Testis (tissue), 3 donors: ENCODE data around the gene MACROD2. TPM values are rescaled to one million over a fixed set of nuclear protein-coding genes. Genes with fewer than 3 reads are reported as not detected.

Experiments used
- DNase-seq: peaks from one replicate; pipeline ENCODE4 v3.0.0-alpha.2; 2019
- H3K27ac ChIP-seq, 2 donors: fragments of 200-600 bp; sonication (generic); one replicate each; pipeline ENCODE4 v1.5.1; 2019
- H3K27me3 ChIP-seq: fragments of 200-600 bp; sonication (generic); one replicate; pipeline ENCODE4 v1.5.1; 2019
- H3K36me3 ChIP-seq: fragments of 200-600 bp; sonication (generic); one replicate; pipeline ENCODE4 v1.5.1; 2017; ENCODE audit warnings: low read depth; ENCODE audit errors: missing control alignments
- H3K4me1 ChIP-seq: fragments of 200-600 bp; sonication (generic); one replicate; pipeline ENCODE4 v1.5.1; 2019
- H3K4me3 ChIP-seq, 2 donors: fragments of 200-600 bp; sonication (generic); one replicate each; pipeline ENCODE4 v1.5.1; 2017 to 2019
- H3K9me3 ChIP-seq: fragments of 200-600 bp; sonication (generic); one replicate; pipeline ENCODE4 v1.5.1; 2017
- CTCF ChIP-seq, 3 experiments: fragments of 450-650 bp in 2 of 3; fragments of 200-600 bp in 1 of 3; sonication (generic) in 1 of 3; IDR thresholded peaks; one replicate each; pipeline ENCODE4 v1.5.1; 2016 to 2019; ENCODE audit warnings: antibody characterized with exemption in 3 of 3, mild to moderate bottlenecking in 2 of 3, moderate library complexity in 1 of 3
- POLR2A ChIP-seq: fragments of 450-650 bp; IDR thresholded peaks from one replicate; pipeline ENCODE4 v1.6.1; 2017; ENCODE audit warnings: antibody characterized with exemption, mild to moderate bottlenecking, moderate library complexity
- WGBS, 2 donors: methylation state at CpG; one replicate each; pipeline ENCODE4 v1.1.5; 2018; 5-methylcytosine and 5-hydroxymethylcytosine counted together
- intact Hi-C: fragments of 100-400 bp; cut with DNase I; formaldehyde crosslinking; loops from one replicate; pipeline ENCODE4 v1.15.1; 2023; ENCODE audit warnings: low total_unique reads
- polyA plus RNA-seq: library from polyadenylated mRNA; stranded (reverse); fragments of 350-450 nt; fragmentation: Illumina TruSeq; extraction: RNeasy Lipid Tissue Mini Kit (QIAGEN cat#74804); gene quantifications from one replicate; pipeline ENCODE4 v1.2.3, GENCODE V29; 2014; ENCODE audit warnings: low read depth, low replicate concordance; ENCODE audit not compliant: insufficient read depth
- total RNA-seq, 2 donors: library from RNA; depleted of rRNA; stranded (reverse); fragments of >200 nt; gene quantifications; one replicate each; pipeline ENCODE4 v1.2.3, GENCODE V29; 2016

MACROD2 gene
- total and polyA plus RNA-seq, 3 donors from 2014 or later = 12.6 to 20.6 (median 16.8) TPM

- Histone ChIP-seq H3K27me3 (no peaks in the 10 kb centered on the region), H3K4me1 (no peaks in the 10 kb centered on the region), H3K27ac (no peak overlapping the region), H3K4me3 (no peak overlapping the region), H3K36me3 (no peaks in the 10 kb centered on the region), H3K9me3 (no peaks in the 10 kb centered on the region)
- TF ChIP-seq POLR2A (no peak), CTCF (IDR thresholded peaks at IDR 0.05) (no peak)
- WGBS, 2 donors = 66 to 77% methylated on average over 3 of the region's 3 CpGs
- DNase-seq = no peak
- intact Hi-C loops = no loop called here
Observed at GRCh38 chr20:14576196-14576877, 581.0 kb downstream of the MACROD2 start.

DNA sequence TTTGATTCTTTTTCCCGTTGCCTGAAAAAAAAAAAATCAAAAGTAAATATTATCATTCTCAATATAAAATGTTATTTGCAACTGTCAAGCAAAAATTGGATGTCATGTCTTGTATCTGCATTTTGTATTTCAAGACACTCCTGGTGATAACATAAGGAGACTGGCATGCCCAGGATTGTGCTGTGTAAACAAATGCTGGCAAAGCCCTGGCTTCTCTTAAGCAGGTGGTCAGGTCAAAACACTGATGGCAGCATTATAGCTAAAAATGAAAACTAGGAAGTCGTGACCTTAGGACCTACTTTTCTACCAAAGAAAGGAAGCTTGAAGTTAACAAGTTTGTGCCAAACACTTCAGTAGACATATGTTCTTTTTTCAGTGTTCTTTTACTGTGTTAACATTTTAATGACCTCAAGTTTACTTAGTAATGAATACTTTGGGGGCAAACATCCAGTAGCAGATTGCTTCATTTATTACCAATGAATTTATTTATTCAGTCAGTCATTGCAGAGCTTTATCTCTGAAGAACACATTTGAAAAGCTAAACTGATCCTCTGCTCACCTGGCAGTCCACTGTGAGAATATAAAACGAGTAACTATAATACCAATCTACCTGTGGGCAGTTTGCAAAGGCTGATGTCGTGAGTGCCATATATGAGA lies 585.2 kb downstream of the MACROD2 start:
- H3K27ac ChIP-seq = no peak overlapping the region
- no peak for TF ChIP-seq POLR2A
- TF ChIP-seq CTCF (IDR thresholded peaks at IDR 0.05) = no peak
- intact Hi-C loops = no loop called here
- H3K9me3 ChIP-seq = no peaks in the 10 kb centered on the region
- 86% methylated on average over 4 of the region's 4 CpGs for WGBS, 2 donors
- H3K36me3 ChIP-seq = no peaks in the 10 kb centered on the region
- no peak for DNase-seq
- H3K4me1 ChIP-seq = no peaks in the 10 kb centered on the region
- H3K4me3 ChIP-seq = no peak overlapping the region
- H3K27me3 ChIP-seq = no peaks in the 10 kb centered on the region

DNA sequence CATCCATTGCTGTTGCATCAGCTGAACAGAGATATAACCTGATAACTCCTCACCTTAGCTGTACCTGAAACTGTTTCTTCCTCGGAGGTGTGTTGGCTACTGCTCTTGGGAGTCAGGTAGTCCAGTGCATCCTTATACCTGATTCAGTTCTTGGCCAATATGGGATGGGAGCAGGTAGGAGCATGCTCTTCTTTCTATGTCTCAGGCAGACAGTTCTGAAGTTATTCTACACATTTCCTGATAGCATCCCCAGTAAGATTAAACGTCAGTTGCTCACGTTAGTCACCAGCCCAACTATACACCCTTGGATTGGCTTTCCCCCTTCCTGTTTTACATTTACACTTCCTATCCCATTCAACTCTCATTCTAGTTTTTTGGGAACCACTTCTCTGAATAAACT lies 586.4 kb downstream of the MACROD2 start:
- H3K9me3 ChIP-seq = no peaks in the 10 kb centered on the region
- H3K27ac ChIP-seq = no peak overlapping the region
- H3K4me1 ChIP-seq = no peaks in the 10 kb centered on the region
- no peak for DNase-seq
- no peak overlapping the region for H3K4me3 ChIP-seq
- no peaks in the 10 kb centered on the region for H3K27me3 ChIP-seq
- H3K36me3 ChIP-seq = no peaks in the 10 kb centered on the region
- intact Hi-C loops = no loop called here
- 82 to 85% methylated on average over 3 of the region's 3 CpGs for WGBS, 2 donors
- no peak for TF ChIP-seq CTCF (IDR thresholded peaks at IDR 0.05)
- no peak for TF ChIP-seq POLR2A

- H3K27me3 ChIP-seq = no peaks in the 10 kb centered on the region
- TF ChIP-seq CTCF (IDR thresholded peaks at IDR 0.05) = no peak
- no peak for TF ChIP-seq POLR2A
- 65 to 74% methylated on average over 3 of the region's 3 CpGs for WGBS, 2 donors
- intact Hi-C loops = no loop called here
- no peaks in the 10 kb centered on the region for H3K9me3 ChIP-seq
- H3K27ac ChIP-seq = no peak overlapping the region
- no peaks in the 10 kb centered on the region for H3K4me1 ChIP-seq
- DNase-seq = no peak
- H3K36me3 ChIP-seq = no peaks in the 10 kb centered on the region
- H3K4me3 ChIP-seq = no peak overlapping the region
Observed at GRCh38 chr20:14582855-14583254, 587.5 kb downstream of the MACROD2 start.

- TF ChIP-seq CTCF (IDR thresholded peaks at IDR 0.05) = no peak
- TF ChIP-seq POLR2A = no peak
- no peak overlapping the region for H3K4me3 ChIP-seq
- 92 to 100% methylated on average over 1 of the region's 1 CpG for WGBS, 2 donors
- no peaks in the 10 kb centered on the region for H3K9me3 ChIP-seq
- intact Hi-C loops = no loop called here
- H3K27ac ChIP-seq = no peak overlapping the region
- H3K36me3 ChIP-seq = no peaks in the 10 kb centered on the region
- H3K27me3 ChIP-seq = no peaks in the 10 kb centered on the region
- H3K4me1 ChIP-seq = no peaks in the 10 kb centered on the region
- no peak for DNase-seq
Observed at GRCh38 chr20:14583413-14583812, 588.1 kb downstream of the MACROD2 start.
